ENCODE results near the gene PROX1. TPM values are rescaled to one million over a fixed set of nuclear protein-coding genes. Genes with fewer than 3 reads are reported as not detected.

The PROX1 gene
- total and polyA plus RNA-seq, 2 of the 8 experiments (the other 6 are each of a cell fraction or from before 2014, with no cell fraction given): 0.30 to 2.0 TPM

DNA sequence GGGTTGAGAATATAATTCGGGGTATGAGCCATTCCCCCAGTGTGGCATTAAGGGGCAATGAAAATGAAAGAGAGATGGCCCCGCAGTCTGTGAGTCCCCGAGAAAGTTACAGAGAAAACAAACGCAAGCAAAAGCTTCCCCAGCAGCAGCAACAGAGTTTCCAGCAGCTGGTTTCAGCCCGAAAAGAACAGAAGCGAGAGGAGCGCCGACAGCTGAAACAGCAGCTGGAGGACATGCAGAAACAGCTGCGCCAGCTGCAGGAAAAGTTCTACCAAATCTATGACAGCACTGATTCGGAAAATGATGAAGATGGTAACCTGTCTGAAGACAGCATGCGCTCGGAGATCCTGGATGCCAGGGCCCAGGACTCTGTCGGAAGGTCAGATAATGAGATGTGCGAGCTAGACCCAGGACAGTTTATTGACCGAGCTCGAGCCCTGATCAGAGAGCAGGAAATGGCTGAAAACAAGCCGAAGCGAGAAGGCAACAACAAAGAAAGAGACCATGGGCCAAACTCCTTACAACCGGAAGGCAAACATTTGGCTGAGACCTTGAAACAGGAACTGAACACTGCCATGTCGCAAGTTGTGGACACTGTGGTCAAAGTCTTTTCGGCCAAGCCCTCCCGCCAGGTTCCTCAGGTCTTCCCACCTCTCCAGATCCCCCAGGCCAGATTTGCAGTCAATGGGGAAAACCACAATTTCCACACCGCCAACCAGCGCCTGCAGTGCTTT, 9.4 kb downstream of the PROX1 start:
- no peak overlapping the region for H2BK5ac ChIP-seq (ENCODE audit: low read depth, low read length)
- CTCF ChIA-PET (ENCODE audit: partially characterized antibody): interaction anchor here (0.8 kb wide), 1 partner anchor 11 kb away, joined by 7 read pairs; no protein-coding TSS in a partner anchor
- no peaks in the 10 kb centered on the region for H3K79me1 ChIP-seq (ENCODE audit: low read depth, low read length)
- no peaks in the 10 kb centered on the region for H3K79me2 ChIP-seq (ENCODE audit: control insufficient read depth in 1 of 2, insufficient read depth in 2 of 2, low read length in 2 of 2)
- no peak overlapping the region for H2BK20ac ChIP-seq (ENCODE audit: low read length)
- H2BK15ac ChIP-seq (ENCODE audit: low read length): no peak overlapping the region
- 92% methylated on average over 24 of the region's 24 CpGs; no CpG with 5 or more reads in 1 of the 2 experiments for WGBS, 2 experiments (ENCODE audit: extremely low coverage in 1 of 2, insufficient coverage in 1 of 2, insufficient read length in 1 of 2, insufficient replicate concordance in 2 of 2, low coverage in 1 of 2, low lambda C conversion rate in 2 of 2, missing lambda C conversion rate in 1 of 2)
- POLR2A ChIA-PET (ENCODE audit: partially characterized antibody): no interaction called here
- H3K4me3 ChIP-seq (ENCODE audit: extremely low read depth in 1 of 4, insufficient read depth in 2 of 4, low read depth in 3 of 4, low read length in 4 of 4): no peak overlapping the region
- H3K27ac ChIP-seq (ENCODE audit: low read depth, low read length): no peak overlapping the region
- no peaks in the 10 kb centered on the region for H3K23me2 ChIP-seq (ENCODE audit: low read depth, low read length)
- no peak overlapping the region for H3K9ac ChIP-seq (replicated peaks in 1 of 4; ENCODE audit: extremely low read depth in 1 of 4, low read depth in 3 of 4, low read length in 3 of 4)
- H3K27me3 ChIP-seq (replicated peaks in 1 of 4; ENCODE audit: control insufficient read depth in 3 of 4, extremely low read depth in 1 of 4, insufficient read depth in 3 of 4, low read length in 3 of 4): no peaks in the 10 kb centered on the region
- H3K36me3 ChIP-seq (ENCODE audit: control insufficient read depth in 2 of 4, insufficient read depth in 4 of 4, low read length in 3 of 4): no peaks in the 10 kb centered on the region
- no peak overlapping the region for H2AFZ ChIP-seq (ENCODE audit: low read length)
- peaks cover 0 to 6% (median 0%) of the 10 kb centered on the region in 4 experiments; a peak in 2 of 7 replicates for H3K4me1 ChIP-seq (replicated peaks in 1 of 4; ENCODE audit: control insufficient read depth in 3 of 4, insufficient read depth in 4 of 4, low read length in 3 of 4)
- H3K4ac ChIP-seq (replicated peaks; ENCODE audit: insufficient read length, low read depth, low read length): no peak overlapping the region
- H2BK12ac ChIP-seq (ENCODE audit: low read depth, low read length): no peak overlapping the region
- no peak overlapping the region for H3K18ac ChIP-seq (ENCODE audit: extremely low read depth, low read length)
- no peak overlapping the region for H3K23ac ChIP-seq (ENCODE audit: insufficient read length)
- no peak overlapping the region for H2BK120ac ChIP-seq (replicated peaks; ENCODE audit: low read depth, low read length)
- H2AK5ac ChIP-seq (ENCODE audit: low read depth, low read length): no peak overlapping the region
- no peak overlapping the region for H4K91ac ChIP-seq (replicated peaks; ENCODE audit: insufficient read length, low read length)
- H3K4me2 ChIP-seq (ENCODE audit: insufficient read depth in 1 of 2, low read depth in 2 of 2, low read length in 2 of 2): no peak overlapping the region
- FAIRE-seq (no peak), DNase-seq (ENCODE audit: low read depth in 1 of 2, low spot score in 2 of 2) (no peak)
- H3K14ac ChIP-seq (ENCODE audit: insufficient read length): no peak overlapping the region
- H4K8ac ChIP-seq (ENCODE audit: extremely low read depth, insufficient read depth, low read length): no peak overlapping the region; the same call in 1 of the 2 replicates
- H4K5ac ChIP-seq (ENCODE audit: insufficient read length, low read depth, low read length): no peak overlapping the region
- peaks cover 0 to 1% of the 10 kb centered on the region in 2 experiments for H4K20me1 ChIP-seq (replicated peaks in 1 of 2; ENCODE audit: control insufficient read depth in 1 of 2, insufficient read depth in 2 of 2, low read length in 2 of 2)
- H3K9me3 ChIP-seq (ENCODE audit: insufficient read depth in 2 of 2, low read depth in 1 of 2, low read length in 1 of 2): no peaks in the 10 kb centered on the region
- no peak overlapping the region for H3K56ac ChIP-seq (replicated peaks; ENCODE audit: insufficient read length, low read depth, low read length)
- no peak for TF ChIP-seq SRF (IDR thresholded peaks at IDR 0.05; ENCODE audit: low read depth, low read length)
- TF ChIP-seq POLR2AphosphoS5 (IDR thresholded peaks at IDR 0.05; ENCODE audit: low read depth, low read length): no peak
- no peak for TF ChIP-seq RFX5 (IDR thresholded peaks at IDR 0.05; ENCODE audit: borderline replicate concordance, low read depth, low read length)
- no peak for TF ChIP-seq TBP (IDR thresholded peaks at IDR 0.05; ENCODE audit: low read depth, low read length)
- no peak for TF ChIP-seq SIN3A (conservative IDR thresholded peaks at IDR 0.05 in 1 of 2, IDR thresholded peaks at IDR 0.05 in 1 of 2; ENCODE audit: low read depth in 1 of 2, low read length in 2 of 2)
- TF ChIP-seq USF2 (IDR thresholded peaks at IDR 0.05; ENCODE audit: low read length): no peak
- no peak for TF ChIP-seq BACH1 (IDR thresholded peaks at IDR 0.05; ENCODE audit: low read length)
- no peak for TF ChIP-seq SP2 (IDR thresholded peaks at IDR 0.05; ENCODE audit: low read length)
- TF ChIP-seq YY1 (IDR thresholded peaks at IDR 0.05; ENCODE audit: low read depth, low read length): no peak
- no peak for TF ChIP-seq SIX5 (IDR thresholded peaks at IDR 0.05; ENCODE audit: low read depth, low read length)
- no peak for TF ChIP-seq CTBP2 (IDR thresholded peaks at IDR 0.05; ENCODE audit: borderline replicate concordance, insufficient read depth, insufficient read length, low read length)
- no peak for TF ChIP-seq SIRT6 (IDR thresholded peaks at IDR 0.05; ENCODE audit: low read length)
- no peak for TF ChIP-seq KDM4A (IDR thresholded peaks at IDR 0.05; ENCODE audit: low read depth, low read length, severe bottlenecking)
